ENCODE measurements around the gene ACTL7A. TPM values are rescaled to one million over a fixed set of nuclear protein-coding genes. Genes with fewer than 3 reads are reported as not detected.

Gene ACTL7A
- not detected in 2 replicates for total RNA-seq

GRCh38 chr9:108861997-108862396 lies at the start of gene ACTL7A:
Gene ACTL7A, plus strand, starts transcription at chr9:108862266. Its CDS starts 57 bp downstream, at chr9:108862323.

GRCh38 chr9:108855888-108856287 lies 6.2 kb upstream of the ACTL7A start, which contains the start of gene ACTL7B:
Gene ACTL7B, minus strand, starts transcription at chr9:108855986. Its CDS starts 56 bp downstream, at chr9:108855930.

Small RNA genes within 50 kb of the gene (small RNA-seq; reads per million reads assigned to genes)
- gene AL359692.1, result 0.16 reads per million

Other genes with a start within 250 kb of the ACTL7A start
- gene ACTL7B, start 6.3 kb upstream of the ACTL7A start, total RNA-seq, result under 0.01 TPM in 2 replicates
- 30.1 and 38.9 TPM in 2 replicates for gene ELP1, start 71.9 kb downstream of the ACTL7A start, total RNA-seq
- gene ABITRAM, start 72.1 kb downstream of the ACTL7A start, total RNA-seq, result 10.0 and 10.3 TPM in 2 replicates
- 69.8 and 103 TPM in 2 replicates for gene CTNNAL1, start 151.2 kb downstream of the ACTL7A start, total RNA-seq